ENCODE measurements around the gene TTC28.
"Not testable (repeated sequence)": the region's sequence is repeated elsewhere in the genome, so short reads cannot be mapped to it uniquely, and the experiment has no call there.

TTC28 gene

DNA sequence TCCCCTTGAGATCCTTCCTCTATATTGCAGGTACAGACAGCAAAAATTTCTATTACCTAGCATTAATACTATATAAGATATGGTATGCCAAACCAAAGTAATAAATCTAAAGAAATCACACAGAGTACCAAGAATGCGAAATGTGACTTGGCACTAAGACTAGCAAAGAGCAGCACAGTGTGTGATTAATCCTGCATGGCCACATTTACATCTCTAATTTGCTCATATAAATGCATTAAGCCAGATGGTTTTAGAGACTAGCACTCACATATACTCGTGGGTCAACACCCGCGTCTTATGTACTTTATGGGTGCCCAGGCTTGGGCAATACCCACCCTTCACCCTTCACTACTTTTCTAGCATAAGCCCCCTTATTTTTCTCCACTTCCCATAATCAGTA lies 213.2 kb downstream of the TTC28 start:
- Histone ChIP-seq H4K20me1 (ENCODE audit: insufficient read depth, low read length, poor library complexity, severe bottlenecking) (no peaks in the 10 kb centered on the region), H3F3A (ENCODE audit: low read depth) (no peaks in the 10 kb centered on the region)

GRCh38 chr22:28465841-28466240 lies 213.8 kb downstream of the TTC28 start:
- no peak overlapping the region for H3K4me2 ChIP-seq (ENCODE audit: low read depth, low read length, poor library complexity, severe bottlenecking)
- H3K9ac ChIP-seq (ENCODE audit: low read depth, low read length, poor library complexity, severe bottlenecking), result no peak overlapping the region
- H2AFZ ChIP-seq (ENCODE audit: low read length), result no peak overlapping the region
- peaks cover 28% of the 10 kb centered on the region for H3K4me1 ChIP-seq (ENCODE audit: insufficient read depth, low read length, poor library complexity, severe bottlenecking)
- H3K79me2 ChIP-seq (ENCODE audit: insufficient read depth, low read length), result no peaks in the 10 kb centered on the region
- H3K4me3 ChIP-seq (ENCODE audit: low read length, poor library complexity, severe bottlenecking), result no peak overlapping the region
- no peaks in the 10 kb centered on the region for H3K36me3 ChIP-seq (ENCODE audit: insufficient read depth, low read length)
- H3F3A ChIP-seq (ENCODE audit: low read depth), result no peaks in the 10 kb centered on the region
- no peaks in the 10 kb centered on the region for H3K9me3 ChIP-seq (ENCODE audit: insufficient read depth, low read depth, low read length)
- TF ChIP-seq EZH2phosphoT487 (IDR thresholded peaks at IDR 0.05; ENCODE audit: borderline replicate concordance), result no peak
- no peak for TF ChIP-seq CTCF (conservative IDR thresholded peaks at IDR 0.05; ENCODE audit: low read length)
- no peaks in the 10 kb centered on the region for H3K9me2 ChIP-seq (replicated peaks; ENCODE audit: low read depth, low read length)
- H4K20me1 ChIP-seq (ENCODE audit: insufficient read depth, low read length, poor library complexity, severe bottlenecking), result no peaks in the 10 kb centered on the region
- H3K27me3 ChIP-seq (ENCODE audit: insufficient read depth, low read length, poor library complexity, severe bottlenecking), result no peaks in the 10 kb centered on the region

More for the DNA sequence above, 213.2 kb downstream of the TTC28 start:
- Histone ChIP-seq H3K27me3 (ENCODE audit: insufficient read depth, low read length, poor library complexity, severe bottlenecking) (no peaks in the 10 kb centered on the region), H3K4me3 (ENCODE audit: low read length, poor library complexity, severe bottlenecking) (no peak overlapping the region), H3K79me2 (ENCODE audit: insufficient read depth, low read length) (no peaks in the 10 kb centered on the region), H3K9me2 (replicated peaks; ENCODE audit: low read depth, low read length) (no peaks in the 10 kb centered on the region), H3K9me3 (ENCODE audit: insufficient read depth, low read depth, low read length) (no peaks in the 10 kb centered on the region), H2AFZ (ENCODE audit: low read length) (no peak overlapping the region), H3K9ac (ENCODE audit: low read depth, low read length, poor library complexity, severe bottlenecking) (no peak overlapping the region), H3K36me3 (ENCODE audit: insufficient read depth, low read length) (no peaks in the 10 kb centered on the region), H3K4me2 (ENCODE audit: low read depth, low read length, poor library complexity, severe bottlenecking) (no peak overlapping the region), H3K4me1 (ENCODE audit: insufficient read depth, low read length, poor library complexity, severe bottlenecking) (peaks cover 34% of the 10 kb centered on the region)
- TF ChIP-seq EZH2phosphoT487 (IDR thresholded peaks at IDR 0.05; ENCODE audit: borderline replicate concordance) (no peak), CTCF (conservative IDR thresholded peaks at IDR 0.05; ENCODE audit: low read length) (no peak)

GRCh38 chr22:28464127-28464526 lies 215.5 kb downstream of the TTC28 start:
- H3K36me3 ChIP-seq (ENCODE audit: insufficient read depth, low read length), result no peaks in the 10 kb centered on the region
- no peak overlapping the region for H3K4me3 ChIP-seq (ENCODE audit: low read length, poor library complexity, severe bottlenecking)
- H3K27me3 ChIP-seq (ENCODE audit: insufficient read depth, low read length, poor library complexity, severe bottlenecking), result no peaks in the 10 kb centered on the region
- H2AFZ ChIP-seq (ENCODE audit: low read length), result no peak overlapping the region
- no peaks in the 10 kb centered on the region for H3K9me3 ChIP-seq (ENCODE audit: insufficient read depth, low read depth, low read length)
- no peaks in the 10 kb centered on the region for H3K79me2 ChIP-seq (ENCODE audit: insufficient read depth, low read length)
- no peaks in the 10 kb centered on the region for H3F3A ChIP-seq (ENCODE audit: low read depth)
- no peaks in the 10 kb centered on the region for H3K9me2 ChIP-seq (replicated peaks; ENCODE audit: low read depth, low read length)
- H4K20me1 ChIP-seq (ENCODE audit: insufficient read depth, low read length, poor library complexity, severe bottlenecking), result no peaks in the 10 kb centered on the region
- no peak overlapping the region for H3K4me2 ChIP-seq (ENCODE audit: low read depth, low read length, poor library complexity, severe bottlenecking)
- peaks cover 19% of the 10 kb centered on the region for H3K4me1 ChIP-seq (ENCODE audit: insufficient read depth, low read length, poor library complexity, severe bottlenecking)
- H3K9ac ChIP-seq (ENCODE audit: low read depth, low read length, poor library complexity, severe bottlenecking), result no peak overlapping the region
- no peak for TF ChIP-seq EZH2phosphoT487 (IDR thresholded peaks at IDR 0.05; ENCODE audit: borderline replicate concordance)

DNA sequence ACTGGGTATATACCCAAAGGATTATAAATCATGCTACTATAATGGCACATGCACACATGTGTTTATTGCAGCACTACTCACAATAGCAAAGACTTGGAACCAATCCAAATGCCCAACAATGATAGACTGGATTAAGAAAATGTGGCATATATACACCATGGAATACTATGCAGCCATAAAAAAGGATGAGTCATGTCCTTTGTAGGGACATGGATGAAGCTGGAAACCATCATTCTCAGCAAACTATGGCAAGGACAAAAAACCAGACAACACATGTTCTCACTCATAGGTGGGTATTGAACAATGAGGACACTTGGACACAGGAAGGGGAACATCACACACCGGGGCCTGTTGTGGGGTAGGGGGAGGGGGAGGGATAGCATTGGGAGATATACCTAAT lies 216.2 kb downstream of the TTC28 start:
- H3K79me2 ChIP-seq (ENCODE audit: insufficient read depth, low read length); H3K9me2 ChIP-seq (replicated peaks; ENCODE audit: low read depth, low read length); H3F3A ChIP-seq (ENCODE audit: low read depth); H2AFZ ChIP-seq (ENCODE audit: low read length); H3K9ac ChIP-seq (ENCODE audit: low read depth, low read length, poor library complexity, severe bottlenecking); H4K20me1 ChIP-seq (ENCODE audit: insufficient read depth, low read length, poor library complexity, severe bottlenecking); H3K4me3 ChIP-seq (ENCODE audit: low read length, poor library complexity, severe bottlenecking); H3K9me3 ChIP-seq (ENCODE audit: insufficient read depth, low read depth, low read length); H3K27me3 ChIP-seq (ENCODE audit: insufficient read depth, low read length, poor library complexity, severe bottlenecking); H3K4me2 ChIP-seq (ENCODE audit: low read depth, low read length, poor library complexity, severe bottlenecking); H3K36me3 ChIP-seq (ENCODE audit: insufficient read depth, low read length): not testable (repeated sequence)
- H3K4me1 ChIP-seq (ENCODE audit: insufficient read depth, low read length, poor library complexity, severe bottlenecking), result peaks cover 17% of the 10 kb centered on the region

Measured in Loucy (cell line).